Thoracic aorta (tissue), 2 donors: ENCODE results near the gene NEAT1. TPM values are rescaled to one million over a fixed set of nuclear protein-coding genes. Genes with fewer than 3 reads are reported as not detected.
A peak's percentile ranks its signal among the peaks of the same experiment; 100 is the strongest.

Experiments
- ATAC-seq: fragments of 150-250 bp; one replicate; pipeline ENCODE4 v1.8.0; 2017; ENCODE audit warnings: low read depth; ENCODE audit not compliant: insufficient number of reproducible peaks, low FRiP score
- DNase-seq: peaks from one replicate; pipeline ENCODE4 v3.0.0-alpha.2; 2020; ENCODE audit warnings: low spot score
- H3K27ac ChIP-seq, 2 donors: fragments of 200-600 bp; sonication (generic); 1 replicate in 1 of 2; 2 replicates in 1 of 2; pipeline ENCODE4 v1.5.1; 2016; ENCODE audit warnings: mild to moderate bottlenecking in 2 of 2, moderate library complexity in 2 of 2
- H3K27me3 ChIP-seq: fragments of 200-600 bp; sonication (generic); replicated peaks from 2 replicates; pipeline ENCODE4 v1.6.0; 2016; ENCODE audit warnings: mild to moderate bottlenecking; ENCODE audit not compliant: insufficient read depth
- H3K36me3 ChIP-seq: fragments of 200-600 bp; sonication (generic); one replicate; pipeline ENCODE4 v1.5.1; 2016
- H3K4me1 ChIP-seq, 2 donors: fragments of 200-600 bp; sonication (generic); 1 replicate in 1 of 2; 2 replicates in 1 of 2; pipeline versions ENCODE4 v1.5.1 to v1.6.0; 2016; ENCODE audit warnings: low read depth in 2 of 2, mild to moderate bottlenecking in 1 of 2; ENCODE audit not compliant: control insufficient read depth in 1 of 2
- H3K4me3 ChIP-seq: fragments of 200-600 bp; sonication (generic); 2 replicates; pipeline ENCODE4 v1.5.1; 2016; ENCODE audit warnings: mild to moderate bottlenecking
- H3K9me3 ChIP-seq: fragments of 200-600 bp; sonication (generic); 2 replicates; pipeline ENCODE4 v1.5.1; 2016
- CTCF ChIP-seq: fragments of 200-600 bp; sonication (generic); IDR thresholded peaks from one replicate; pipeline ENCODE4 v1.5.1; 2019; ENCODE audit warnings: antibody characterized with exemption
- total RNA-seq, 2 donors: library from RNA; depleted of rRNA; stranded (reverse); fragments of >200 nt; gene quantifications; one replicate each; pipeline versions ENCODE4 v1.1.0 to v1.2.3, GENCODE V29; 2016

The NEAT1 gene
- total RNA-seq, 2 donors from 2014 or later: 848 to 1,659 TPM

GRCh38 chr11:65416841-65417701 lies 5.5 kb upstream of the NEAT1 start:
- Histone ChIP-seq H3K27me3 (no peaks in the 10 kb centered on the region), H3K36me3 (peaks cover 5% of the 10 kb centered on the region), H3K4me3 (peak overlapping the region; percentile 94), H3K27ac (peak overlapping the region; percentile 100), H3K4me1 (peaks cover 39 to 52% of the 10 kb centered on the region in 2 donors), H3K9me3 (no peaks in the 10 kb centered on the region)
- ATAC-seq (no peak), DNase-seq (no peak)
- no peak for TF ChIP-seq CTCF

GRCh38 chr11:65417702-65418430 lies 4.7 kb upstream of the NEAT1 start:
- Histone ChIP-seq H3K36me3 (no peaks in the 10 kb centered on the region), H3K27me3 (no peaks in the 10 kb centered on the region), H3K4me1 (peaks cover 39 to 52% of the 10 kb centered on the region in 2 donors), H3K9me3 (no peaks in the 10 kb centered on the region), H3K27ac (peak overlapping the region; percentile 100), H3K4me3 (peak overlapping the region; percentile 94)
- DNase-seq (no peak), ATAC-seq (no peak)
- no peak for TF ChIP-seq CTCF

- DNase-seq: no peak
- Histone ChIP-seq H3K36me3 (no peaks in the 10 kb centered on the region), H3K4me3 (peak overlapping the region; percentile 94), H3K27me3 (no peaks in the 10 kb centered on the region), H3K9me3 (no peaks in the 10 kb centered on the region), H3K4me1 (peaks cover 39 to 52% of the 10 kb centered on the region in 2 donors), H3K27ac (peak overlapping the region; percentile 100)
- no peak for ATAC-seq
- TF ChIP-seq CTCF: no peak
These were observed 4.2 kb upstream of the NEAT1 start for GRCh38 chr11:65418431-65418680.

GRCh38 chr11:65418681-65419459 lies 3.7 kb upstream of the NEAT1 start:
- Histone ChIP-seq H3K4me3 (peak overlapping the region; percentile 94), H3K36me3 (no peaks in the 10 kb centered on the region), H3K9me3 (no peaks in the 10 kb centered on the region), H3K4me1 (peaks cover 39 to 52% of the 10 kb centered on the region in 2 donors), H3K27ac (peak overlapping the region; percentile 100), H3K27me3 (no peaks in the 10 kb centered on the region)
- DNase-seq (peak; percentile 91), ATAC-seq (peak; percentile 22)
- no peak for TF ChIP-seq CTCF

GRCh38 chr11:65419460-65419771 lies 3.2 kb upstream of the NEAT1 start:
- no peak for TF ChIP-seq CTCF
- Histone ChIP-seq H3K27me3 (no peaks in the 10 kb centered on the region), H3K36me3 (peaks cover 3% of the 10 kb centered on the region), H3K27ac (peak overlapping the region; percentile 100), H3K4me3 (peak overlapping the region; percentile 94), H3K4me1 (peaks cover 39 to 52% of the 10 kb centered on the region in 2 donors), H3K9me3 (no peaks in the 10 kb centered on the region)
- ATAC-seq (no peak), DNase-seq (no peak)
